T-helper 2 cell (primary cell): Measurements from ENCODE around the gene ZNF775.
A peak's percentile ranks its signal among the peaks of the same experiment; 100 is the strongest.
"Not testable (repeated sequence)": the region's sequence is repeated elsewhere in the genome, so short reads cannot be mapped to it uniquely, and the experiment has no call there.

Source experiments
- DNase-seq, 5 experiments: peaks; one replicate each; pipeline versions ENCODE4 v3.0.0 to v3.0.0-alpha.2; 2012 to 2022

The ZNF775 gene

GRCh38 chr7:150382123-150382843 is 3.2 kb downstream of the ZNF775 start:
- no peak for DNase-seq

GRCh38 chr7:150382844-150383225 is 3.7 kb downstream of the ZNF775 start:
- no peak for DNase-seq

GRCh38 chr7:150383710-150384397 is 4.7 kb downstream of the ZNF775 start:
- no peak for DNase-seq

- DNase-seq = no peak
These were observed 5.5 kb downstream of the ZNF775 start for GRCh38 chr7:150384406-150385301.

- no peak for DNase-seq
These were observed 6.2 kb downstream of the ZNF775 start for GRCh38 chr7:150385302-150385723.

GRCh38 chr7:150385884-150386283 is 6.8 kb downstream of the ZNF775 start:
- DNase-seq = not testable (repeated sequence)

- no peak for DNase-seq
These were observed 9.2 kb downstream of the ZNF775 start for GRCh38 chr7:150388306-150388705.

GRCh38 chr7:150388709-150389531 is 9.8 kb downstream of the ZNF775 start:
- DNase-seq = no peak

- peak in 1 of 5 experiments; percentile 49 for DNase-seq
These were observed 10.3 kb downstream of the ZNF775 start for GRCh38 chr7:150389532-150389816.

- no peak for DNase-seq
These were observed 11.1 kb downstream of the ZNF775 start for GRCh38 chr7:150390205-150390604.

- no peak for DNase-seq
These were observed 14.2 kb downstream of the ZNF775 start for GRCh38 chr7:150393325-150393724.

- no peak for DNase-seq
These were observed 17.3 kb downstream of the ZNF775 start for GRCh38 chr7:150396426-150396825.

GRCh38 chr7:150396851-150397260 is 17.7 kb downstream of the ZNF775 start:
- DNase-seq = no peak

- no peak for DNase-seq
These were observed 18.4 kb downstream of the ZNF775 start for GRCh38 chr7:150397346-150398107.

- no peak for DNase-seq
These were observed 19.2 kb downstream of the ZNF775 start for GRCh38 chr7:150398108-150398964.

GRCh38 chr7:150398965-150399320 is 19.8 kb downstream of the ZNF775 start:
- no peak for DNase-seq

GRCh38 chr7:150399421-150400007 is 20.4 kb downstream of the ZNF775 start:
- DNase-seq = no peak

- no peak for DNase-seq
These were observed 21.1 kb downstream of the ZNF775 start for GRCh38 chr7:150400008-150400787.

- DNase-seq = no peak
These were observed 21.8 kb downstream of the ZNF775 start for GRCh38 chr7:150400788-150401423.
